ENCODE results near the gene C16orf92. TPM values are rescaled to one million over a fixed set of nuclear protein-coding genes. Genes with fewer than 3 reads are reported as not detected.

Gene C16orf92
- total RNA-seq, 2 experiments from 2014 or later, result not detected

DNA sequence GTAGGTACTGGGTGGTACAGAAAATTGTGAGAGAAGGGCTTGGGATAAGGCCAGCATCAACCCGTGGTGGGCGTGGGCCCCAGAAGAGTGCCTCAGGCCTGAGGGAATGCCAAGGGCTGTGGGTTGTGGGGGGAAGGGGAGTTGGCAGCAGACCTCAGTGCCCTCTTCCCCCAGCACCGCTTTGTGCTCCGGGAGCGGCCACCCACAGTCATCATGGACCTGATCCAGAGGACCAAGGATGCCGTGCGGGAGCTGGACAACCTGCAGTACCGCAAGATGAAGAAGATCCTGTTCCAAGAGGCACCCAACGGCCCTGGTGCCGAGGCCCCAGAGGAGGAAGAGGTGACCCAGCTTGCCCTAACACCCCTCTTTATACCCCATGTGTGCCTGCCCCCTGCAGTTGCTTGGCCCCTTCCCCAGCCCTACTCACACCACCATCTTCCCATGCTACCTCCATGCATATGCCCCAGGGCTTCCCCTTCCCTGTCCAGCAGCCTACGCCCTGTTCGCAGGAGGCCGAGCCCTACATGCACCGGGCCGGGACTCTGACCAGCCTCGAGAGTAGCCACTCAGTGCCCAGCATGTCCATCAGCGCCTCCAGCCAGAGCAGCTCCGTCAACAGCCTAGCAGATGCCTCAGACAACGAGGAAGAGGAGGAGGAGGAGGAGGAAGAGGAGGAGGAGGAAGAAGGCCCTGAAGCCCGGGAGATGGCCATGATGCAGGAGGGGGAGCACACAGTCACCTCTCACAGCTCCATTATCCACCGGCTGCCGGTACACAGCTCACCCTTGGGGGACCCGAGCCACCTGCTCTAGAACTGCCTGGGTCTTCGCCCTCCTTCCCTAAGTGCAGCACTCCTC, 40.2 kb upstream of the C16orf92 start:
- H3K36me3 Mint-ChIP-seq (ENCODE audit: low read depth), result peaks cover 37% of the 10 kb centered on the region

GRCh38 chr16:29983420-29984136, 39.4 kb upstream of the C16orf92 start:
- Mint-ChIP-seq H3K27ac (no peak overlapping the region), H3K9me3 (no peaks in the 10 kb centered on the region), H3K36me3 (ENCODE audit: low read depth) (peaks cover 42% of the 10 kb centered on the region), H3K27me3 (no peaks in the 10 kb centered on the region), H3K4me1 (ENCODE audit: low read depth) (no peaks in the 10 kb centered on the region), H3K4me3 (no peak overlapping the region)
- no peak for ATAC-seq
- intact Hi-C loops (cut with micrococcal nuclease), result no loop called here
- no peak for DNase-seq
- ChIA-PET POLR2A (interaction anchor here (0.6 to 4.8 kb wide), 2 partner anchors 12 to 574 kb away, joined by 4 to 21 read pairs; partner anchors contain the start of genes HIRIP3 and INO80E), CTCF (no interaction called here)
- TF ChIP-seq CTCF (IDR thresholded peaks at IDR 0.05), result no peak

More for the DNA sequence above, 40.2 kb upstream of the C16orf92 start:
- ChIA-PET POLR2A (interaction anchor here (4.8 kb wide), 1 partner anchor 13 kb away, joined by 21 read pairs; the partner anchor contains the start of genes HIRIP3 and INO80E), CTCF (interaction anchor here (0.7 to 1.1 kb wide), 2 partner anchors 49 to 198 kb away, joined by 3 to 5 read pairs; no protein-coding TSS in a partner anchor)
- H3K27me3 Mint-ChIP-seq, result no peaks in the 10 kb centered on the region
- no peak overlapping the region for H3K27ac Mint-ChIP-seq
- TF ChIP-seq CTCF (IDR thresholded peaks at IDR 0.05), result no peak
- H3K4me1 Mint-ChIP-seq (ENCODE audit: low read depth), result no peaks in the 10 kb centered on the region
- ATAC-seq, result no peak
- H3K4me3 Mint-ChIP-seq, result no peak overlapping the region
- H3K9me3 Mint-ChIP-seq, result no peaks in the 10 kb centered on the region
- intact Hi-C loops (cut with micrococcal nuclease), result no loop called here
- no peak for DNase-seq

- TF ChIP-seq CTCF (IDR thresholded peaks at IDR 0.05), result no peak
- Mint-ChIP-seq H3K27me3 (no peaks in the 10 kb centered on the region), H3K36me3 (ENCODE audit: low read depth) (peaks cover 41% of the 10 kb centered on the region), H3K27ac (no peak overlapping the region), H3K4me1 (ENCODE audit: low read depth) (no peaks in the 10 kb centered on the region), H3K9me3 (no peaks in the 10 kb centered on the region), H3K4me3 (no peak overlapping the region)
- ChIA-PET POLR2A (interaction anchor here (0.6 to 4.8 kb wide), 3 partner anchors 11 to 573 kb away, joined by 4 to 21 read pairs (median 4); partner anchors contain the start of genes HIRIP3, INO80E and TMEM219), CTCF (no interaction called here)
- intact Hi-C loops (cut with micrococcal nuclease), result no loop called here
- DNase-seq, result no peak
- ATAC-seq, result no peak
Measured at GRCh38 chr16:29984137-29984763, 38.7 kb upstream of the C16orf92 start.

DNA sequence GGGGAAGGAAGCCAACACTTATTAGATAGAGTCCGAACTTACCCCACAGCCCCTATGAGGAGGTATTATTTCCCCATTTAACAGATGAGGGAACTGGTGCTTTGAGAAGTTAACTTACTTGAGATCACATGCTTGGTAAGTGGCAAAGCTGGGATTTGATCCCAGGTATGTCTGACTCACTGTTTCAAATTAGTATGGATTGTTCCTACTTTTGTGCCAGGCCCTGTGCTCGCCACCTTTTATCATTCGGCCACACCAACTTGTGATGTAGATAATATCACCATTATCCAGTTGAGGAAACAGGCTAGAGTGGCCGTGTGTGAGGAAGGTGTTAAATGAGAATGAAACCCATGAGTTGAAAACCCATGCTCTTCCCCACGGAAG, 38.2 kb upstream of the C16orf92 start:
- no peaks in the 10 kb centered on the region for H3K9me3 Mint-ChIP-seq
- no peaks in the 10 kb centered on the region for H3K27me3 Mint-ChIP-seq
- H3K36me3 Mint-ChIP-seq (ENCODE audit: low read depth), result peaks cover 36% of the 10 kb centered on the region
- intact Hi-C loops (cut with micrococcal nuclease), result no loop called here
- TF ChIP-seq CTCF (IDR thresholded peaks at IDR 0.05), result no peak
- H3K4me1 Mint-ChIP-seq (ENCODE audit: low read depth), result no peaks in the 10 kb centered on the region
- ChIA-PET POLR2A (interaction anchor here (1.7 to 3.0 kb wide), 2 partner anchors 11 to 23 kb away, joined by 4 to 17 read pairs; partner anchors contain the start of genes HIRIP3, INO80E and TMEM219), CTCF (interaction anchor here (1.4 kb wide), 1 partner anchor 25 kb away, joined by 4 read pairs; no protein-coding TSS in a partner anchor)
- no peak overlapping the region for H3K27ac Mint-ChIP-seq
- DNase-seq, result no peak
- no peak overlapping the region for H3K4me3 Mint-ChIP-seq
- no peak for ATAC-seq
